Sigmoid colon (tissue), 7 donors: ENCODE measurements around the gene PSEN1. TPM values are rescaled to one million over a fixed set of nuclear protein-coding genes. Genes with fewer than 3 reads are reported as not detected.

Experiments
- DNase-seq: peaks from one replicate; pipeline ENCODE4 v3.0.0-alpha.2; 2019
- H3K27ac ChIP-seq, 4 donors: fragments of 200-600 bp; sonication (generic); one replicate each; pipeline ENCODE4 v1.5.1; 2016 to 2019; ENCODE audit warnings: mild to moderate bottlenecking in 1 of 4
- H3K27me3 ChIP-seq, 3 donors: fragments of 200-600 bp; sonication (generic); one replicate each; pipeline ENCODE4 v1.5.1; 2019; ENCODE audit warnings: mild to moderate bottlenecking in 1 of 3
- H3K36me3 ChIP-seq, 4 donors: fragments of 200-600 bp; sonication (generic); one replicate each; pipeline ENCODE4 v1.5.1; 2016 to 2019
- H3K4me1 ChIP-seq, 4 donors: fragments of 200-600 bp; sonication (generic); one replicate each; pipeline ENCODE4 v1.5.1; 2017 to 2019
- H3K4me3 ChIP-seq, 4 donors: fragments of 200-600 bp; sonication (generic); one replicate each; pipeline ENCODE4 v1.5.1; 2017 to 2019; ENCODE audit warnings: mild to moderate bottlenecking in 2 of 4, moderate library complexity in 1 of 4
- H3K9me3 ChIP-seq, 4 donors: fragments of 200-600 bp in 3 of 4; sonication (generic) in 3 of 4; one replicate each; pipeline versions ENCODE4 v1.5.1 to v1.6.1; 2013 to 2019
- CTCF ChIP-seq, 4 experiments: fragments of 450-650 bp in 3 of 4; fragments of 200-600 bp in 1 of 4; IDR thresholded peaks; one replicate each; pipeline ENCODE4 v1.5.1; 2016 to 2019; ENCODE audit warnings: antibody characterized with exemption in 4 of 4, mild to moderate bottlenecking in 3 of 4, moderate library complexity in 2 of 4
- EP300 ChIP-seq, 4 donors: sonication (generic); formaldehyde crosslinking; IDR thresholded peaks; one replicate each; pipeline ENCODE4 v1.6.1; 2017; ENCODE audit warnings: antibody characterized with exemption in 4 of 4
- POLR2A ChIP-seq, 2 donors: fragments of 450-650 bp; IDR thresholded peaks; one replicate each; pipeline ENCODE4 v1.6.1; 2016; ENCODE audit warnings: antibody characterized with exemption in 2 of 2, mild to moderate bottlenecking in 2 of 2, moderate library complexity in 2 of 2
- POLR2AphosphoS5 ChIP-seq, 4 donors: sonication (generic); formaldehyde crosslinking; IDR thresholded peaks; one replicate each; pipeline ENCODE4 v1.6.1; 2017; ENCODE audit warnings: antibody characterized with exemption in 4 of 4
- WGBS, 2 donors: extraction: QIAGEN DNeasy Blood & Tissue Kit; methylation state at CpG; one replicate each; pipeline ENCODE4 v1.1.7; 2013; 5-methylcytosine and 5-hydroxymethylcytosine counted together
- intact Hi-C: fragments of 100-400 bp; cut with DNase I; formaldehyde crosslinking; loops from one replicate; pipeline ENCODE4 v1.15.1; 2023
- polyA plus RNA-seq, 3 donors: library from polyadenylated mRNA; stranded (reverse); fragments of 200-250 nt; gene quantifications; one replicate each; pipeline ENCODE4 v1.2.3, GENCODE V29; 2013
- total RNA-seq, 4 donors: library from RNA; depleted of rRNA; stranded (reverse); fragments of >200 nt; gene quantifications; one replicate each; pipeline ENCODE4 v1.1.0, GENCODE V29; 2016
- donor health status: healthy with polysubstance abuse.
- donor health status: Bipolar disorder and iron deficiency.
- donor health status: healthy.

The PSEN1 gene
- total and polyA plus RNA-seq, 7 donors, result 11.4 to 53.5 (median 46.0) TPM

- H3K27me3 ChIP-seq, result peaks cover under 1 to 5% (median under 1%) of the 10 kb centered on the region in 3 donors
- no peak overlapping the region for H3K4me3 ChIP-seq
- 67 to 68% methylated on average over 19 of the region's 19 CpGs for WGBS, 2 donors
- H3K36me3 ChIP-seq, result no peaks in the 10 kb centered on the region
- H3K4me1 ChIP-seq, result peaks cover 0 to 23% (median 18%) of the 10 kb centered on the region in 4 donors
- no peaks in the 10 kb centered on the region for H3K9me3 ChIP-seq
- DNase-seq, result peak; percentile 63
- intact Hi-C loops, result no loop called here
- no peak overlapping the region for H3K27ac ChIP-seq
- TF ChIP-seq POLR2AphosphoS5 (IDR thresholded peaks at IDR 0.05) (no peak), POLR2A (IDR thresholded peaks at IDR 0.05) (no peak), EP300 (IDR thresholded peaks at IDR 0.05) (no peak), CTCF (IDR thresholded peaks at IDR 0.05) (no peak)
Measured at GRCh38 chr14:73231981-73232851, 95.9 kb downstream of the PSEN1 start.

GRCh38 chr14:73232984-73233383 lies 96.7 kb downstream of the PSEN1 start:
- DNase-seq, result peak; percentile 48
- H3K36me3 ChIP-seq, result no peaks in the 10 kb centered on the region
- peaks cover 0 to 28% (median 23%) of the 10 kb centered on the region in 4 donors for H3K4me1 ChIP-seq
- H3K4me3 ChIP-seq, result no peak overlapping the region
- H3K9me3 ChIP-seq, result no peaks in the 10 kb centered on the region
- 72 to 83% methylated on average over 8 of the region's 8 CpGs for WGBS, 2 donors
- no peak overlapping the region for H3K27ac ChIP-seq
- TF ChIP-seq EP300 (IDR thresholded peaks at IDR 0.05) (no peak), POLR2A (IDR thresholded peaks at IDR 0.05) (no peak), CTCF (IDR thresholded peaks at IDR 0.05) (no peak), POLR2AphosphoS5 (IDR thresholded peaks at IDR 0.05) (no peak)
- peaks cover 7 to 13% (median 8%) of the 10 kb centered on the region in 3 donors for H3K27me3 ChIP-seq
- intact Hi-C loops, result no loop called here

GRCh38 chr14:73233564-73233963 lies 97.3 kb downstream of the PSEN1 start:
- no peak overlapping the region for H3K27ac ChIP-seq
- H3K27me3 ChIP-seq, result peaks cover 7 to 18% (median 11%) of the 10 kb centered on the region in 3 donors
- peak; percentile 29 for DNase-seq
- H3K36me3 ChIP-seq, result no peaks in the 10 kb centered on the region
- H3K4me3 ChIP-seq, result no peak overlapping the region
- H3K4me1 ChIP-seq, result peaks cover 0 to 28% (median 23%) of the 10 kb centered on the region in 4 donors
- TF ChIP-seq POLR2AphosphoS5 (IDR thresholded peaks at IDR 0.05), result no peak
- no peak for TF ChIP-seq POLR2A (IDR thresholded peaks at IDR 0.05)
- no peak for TF ChIP-seq CTCF (IDR thresholded peaks at IDR 0.05)
- TF ChIP-seq EP300 (IDR thresholded peaks at IDR 0.05), result no peak
- intact Hi-C loops, result no loop called here
- no peaks in the 10 kb centered on the region for H3K9me3 ChIP-seq
- WGBS, 2 donors, result 89 to 90% methylated on average over 10 of the region's 10 CpGs

- Histone ChIP-seq H3K27ac (no peak overlapping the region), H3K4me1 (peaks cover 0 to 28% (median 24%) of the 10 kb centered on the region in 4 donors), H3K27me3 (peaks cover 7 to 20% (median 11%) of the 10 kb centered on the region in 3 donors), H3K36me3 (no peaks in the 10 kb centered on the region), H3K4me3 (no peak overlapping the region), H3K9me3 (no peaks in the 10 kb centered on the region)
- peak; percentile 24 for DNase-seq
- intact Hi-C loops, result no loop called here
- WGBS, 2 donors, result 77 to 90% methylated on average over 5 of the region's 5 CpGs
- TF ChIP-seq POLR2A (IDR thresholded peaks at IDR 0.05) (no peak), POLR2AphosphoS5 (IDR thresholded peaks at IDR 0.05) (no peak), CTCF (IDR thresholded peaks at IDR 0.05) (no peak), EP300 (IDR thresholded peaks at IDR 0.05) (no peak)
Measured at GRCh38 chr14:73234029-73234428, 97.7 kb downstream of the PSEN1 start.
